H1 (cell line): ENCODE results near the gene TNFAIP2. TPM values are rescaled to one million over a fixed set of nuclear protein-coding genes. Genes with fewer than 3 reads are reported as not detected.

Experiments used
- CTCF ChIA-PET: fragments of 300-600 bp; sonication (Branson Sonifier 250); formaldehyde crosslinking; loops from one replicate; lab custom pipeline; 2021; ENCODE audit not compliant: partially characterized antibody; lab: Charles Lee
- POLR2A ChIA-PET: fragments of 300-600 bp; sonication (Branson Sonifier 250); formaldehyde crosslinking; loops from one replicate; lab custom pipeline; 2021; ENCODE audit warnings: inconsistent platforms; ENCODE audit not compliant: partially characterized antibody; lab: Charles Lee
- DNase-seq, 2 experiments: peaks; one replicate each; pipeline versions ENCODE4 v3.0.0 to v3.0.0-alpha.2; 2010 to 2022; ENCODE audit warnings: low spot score in 2 of 2, low read depth in 1 of 2, mixed read lengths in 1 of 2
- FAIRE-seq: peaks from 2 replicates; lab custom pipeline; 2011; peaks lifted over from hg19 to GRCh38; lab: Jason Lieb, UNC
- H2AFZ ChIP-seq: 2 replicates; pipeline ENCODE4 v1.8.1; 2012; ENCODE audit warnings: low read length, inconsistent platforms
- H2AK5ac ChIP-seq: 2 replicates; pipeline ENCODE4 v1.6.1; 2013; ENCODE audit warnings: low read depth, low read length
- H2BK120ac ChIP-seq: replicated peaks from 2 replicates; pipeline ENCODE3; 2013; ENCODE audit warnings: low read depth, low read length, inconsistent platforms
- H2BK12ac ChIP-seq: 2 replicates; pipeline ENCODE4 v1.6.1; 2013; ENCODE audit warnings: low read depth, low read length
- H2BK15ac ChIP-seq: 2 replicates; pipeline ENCODE4 v1.6.1; 2013; ENCODE audit warnings: low read length
- H2BK20ac ChIP-seq: 2 replicates; pipeline ENCODE4 v1.6.1; 2013; ENCODE audit warnings: low read length
- H2BK5ac ChIP-seq: 2 replicates; pipeline ENCODE4 v1.6.1; 2013; ENCODE audit warnings: low read depth, low read length
- H3K14ac ChIP-seq: 2 replicates; pipeline ENCODE4 v1.6.1; 2013; ENCODE audit warnings: inconsistent platforms; ENCODE audit not compliant: insufficient read length
- H3K18ac ChIP-seq: 2 replicates; pipeline ENCODE4 v1.6.1; 2013; ENCODE audit warnings: low read length; ENCODE audit errors: extremely low read depth
- H3K23ac ChIP-seq: 2 replicates; pipeline ENCODE4 v1.6.1; 2013; ENCODE audit warnings: inconsistent platforms; ENCODE audit not compliant: insufficient read length
- H3K23me2 ChIP-seq: 2 replicates; pipeline ENCODE4 v1.6.1; 2013; ENCODE audit warnings: low read depth, low read length
- H3K27ac ChIP-seq: 2 replicates; pipeline ENCODE4 v1.6.1; 2011; ENCODE audit warnings: low read depth, low read length, inconsistent platforms
- H3K27me3 ChIP-seq, 4 experiments: replicated peaks in 1 of 4; 1 replicate in 1 of 4; 2 replicates in 3 of 4; pipeline versions ENCODE4 v1.6.1 to v1.8.1; 2011 to 2013; ENCODE audit warnings: low read length in 3 of 4, mild to moderate bottlenecking in 3 of 4, inconsistent platforms in 2 of 4, mixed read lengths in 2 of 4, moderate library complexity in 1 of 4; ENCODE audit not compliant: control insufficient read depth in 3 of 4, insufficient read depth in 3 of 4; ENCODE audit errors: extremely low read depth in 1 of 4
- H3K36me3 ChIP-seq, 4 experiments: 2 replicates each; pipeline versions ENCODE4 v1.6.1 to v1.8.1; 2011 to 2013; ENCODE audit warnings: mild to moderate bottlenecking in 4 of 4, low read length in 3 of 4, moderate library complexity in 2 of 4, control low read depth in 1 of 4, inconsistent platforms in 1 of 4; ENCODE audit not compliant: insufficient read depth in 4 of 4, control insufficient read depth in 2 of 4
- H3K4ac ChIP-seq: replicated peaks from 2 replicates; pipeline ENCODE3; 2013; ENCODE audit warnings: low read length, low read depth, mixed read lengths, inconsistent platforms; ENCODE audit not compliant: insufficient read length
- H3K4me1 ChIP-seq, 4 experiments: replicated peaks in 1 of 4; 1 replicate in 1 of 4; 2 replicates in 3 of 4; pipeline versions ENCODE4 v1.6.1 to v1.8.1; 2011 to 2013; ENCODE audit warnings: low read length in 3 of 4, inconsistent platforms in 2 of 4, mixed read lengths in 1 of 4; ENCODE audit not compliant: insufficient read depth in 4 of 4, control insufficient read depth in 3 of 4
- H3K4me2 ChIP-seq, 2 experiments: 2 replicates each; pipeline versions ENCODE4 v1.6.1 to v1.8.1; 2011 to 2013; ENCODE audit warnings: low read depth in 2 of 2, low read length in 2 of 2, control low read depth in 1 of 2, inconsistent platforms in 1 of 2, mild to moderate bottlenecking in 1 of 2; ENCODE audit not compliant: insufficient read depth in 1 of 2
- H3K4me3 ChIP-seq, 4 experiments: fragments of 200-600, 300-600 bp in 1 of 4; sonication (generic), shearing (Covaris generic), sonication (Bioruptor Twin) in 1 of 4; 2 replicates each; pipeline versions ENCODE4 v1.5.1 to v1.8.1; 2011 to 2016; ENCODE audit warnings: low read length in 4 of 4, low read depth in 3 of 4, control low read depth in 2 of 4, inconsistent platforms in 2 of 4, mild to moderate bottlenecking in 2 of 4, mixed read lengths in 1 of 4, moderate library complexity in 1 of 4; ENCODE audit not compliant: insufficient read depth in 2 of 4; ENCODE audit errors: extremely low read depth in 1 of 4
- H3K56ac ChIP-seq: replicated peaks from 2 replicates; pipeline ENCODE3; 2013; ENCODE audit warnings: low read depth, mild to moderate bottlenecking, mixed read lengths, low read length, inconsistent platforms; ENCODE audit not compliant: insufficient read length
- H3K79me1 ChIP-seq: 2 replicates; pipeline ENCODE4 v1.6.1; 2013; ENCODE audit warnings: low read depth, low read length, control low read depth
- H3K79me2 ChIP-seq, 2 experiments: 2 replicates each; pipeline versions ENCODE4 v1.6.1 to v1.8.1; 2012 to 2013; ENCODE audit warnings: low read length in 2 of 2, mild to moderate bottlenecking in 2 of 2, inconsistent platforms in 1 of 2; ENCODE audit not compliant: insufficient read depth in 2 of 2, control insufficient read depth in 1 of 2
- H3K9ac ChIP-seq, 4 experiments: replicated peaks in 1 of 4; 1 replicate in 1 of 4; 2 replicates in 3 of 4; pipeline versions ENCODE4 v1.6.1 to v1.8.1; 2011 to 2013; ENCODE audit warnings: low read depth in 3 of 4, low read length in 3 of 4, control low read depth in 2 of 4, mild to moderate bottlenecking in 2 of 4, moderate library complexity in 2 of 4, inconsistent platforms in 1 of 4; ENCODE audit errors: extremely low read depth in 1 of 4
- H3K9me3 ChIP-seq, 2 experiments: 2 replicates each; pipeline versions ENCODE4 v1.6.1 to v1.8.1; 2012 to 2013; ENCODE audit warnings: mild to moderate bottlenecking in 2 of 2, moderate library complexity in 2 of 2, control low read depth in 1 of 2, inconsistent platforms in 1 of 2, low read depth in 1 of 2, low read length in 1 of 2, mixed read lengths in 1 of 2; ENCODE audit not compliant: insufficient read depth in 2 of 2
- H4K20me1 ChIP-seq, 2 experiments: replicated peaks in 1 of 2; 2 replicates each; pipeline versions ENCODE3 to v1.8.1; 2011 to 2013; ENCODE audit warnings: inconsistent platforms in 2 of 2, low read length in 2 of 2, mild to moderate bottlenecking in 1 of 2; ENCODE audit not compliant: insufficient read depth in 2 of 2, control insufficient read depth in 1 of 2
- H4K5ac ChIP-seq: 2 replicates; pipeline ENCODE4 v1.6.1; 2013; ENCODE audit warnings: low read length, low read depth, mixed read lengths, inconsistent platforms; ENCODE audit not compliant: insufficient read length
- H4K8ac ChIP-seq: 2 replicates; pipeline ENCODE4 v1.8.0; 2013; ENCODE audit warnings: mild to moderate bottlenecking, moderate library complexity, low read length, inconsistent platforms; ENCODE audit not compliant: insufficient read depth; ENCODE audit errors: extremely low read depth
- H4K91ac ChIP-seq: replicated peaks from 2 replicates; pipeline ENCODE3; 2013; ENCODE audit warnings: low read length, mixed read lengths, inconsistent platforms; ENCODE audit not compliant: insufficient read length
- ASH2L ChIP-seq: fragments of 200-600, 300-600 bp; sonication (generic); IDR thresholded peaks from one replicate; pipeline ENCODE4 v1.7.1; 2017; ENCODE audit warnings: low read length
- ATF3 ChIP-seq: IDR thresholded peaks from 2 replicates; pipeline ENCODE4 v1.6.1; 2011; ENCODE audit warnings: low read depth, mild to moderate bottlenecking, low read length; ENCODE audit not compliant: insufficient read depth
- BACH1 ChIP-seq: IDR thresholded peaks from 2 replicates; pipeline ENCODE4 v1.6.1; 2012; ENCODE audit warnings: low read length, improper control_type of control experiment
- CHD2 ChIP-seq: IDR thresholded peaks from 2 replicates; pipeline ENCODE4 v1.6.1; 2012; ENCODE audit warnings: low read length, improper control_type of control experiment
- CTBP2 ChIP-seq: IDR thresholded peaks from 2 replicates; pipeline ENCODE4 v1.7.0; 2011; ENCODE audit warnings: borderline replicate concordance, mild to moderate bottlenecking, moderate library complexity, mixed read lengths, low read length; ENCODE audit not compliant: insufficient read depth, insufficient read length
- GTF2F1 ChIP-seq: IDR thresholded peaks from 2 replicates; pipeline ENCODE4 v1.6.1; 2012; ENCODE audit warnings: low read depth, low read length, improper control_type of control experiment, borderline replicate concordance
- JUN ChIP-seq: IDR thresholded peaks from 2 replicates; pipeline ENCODE4 v1.6.1; 2011; ENCODE audit warnings: low read depth, mild to moderate bottlenecking, improper control_type of control experiment, low read length
- SRF ChIP-seq: IDR thresholded peaks from 2 replicates; pipeline ENCODE4 v1.6.1; 2011; ENCODE audit warnings: mild to moderate bottlenecking, low read depth, low read length, moderate library complexity
- SUZ12 ChIP-seq: fragments of 200-600 bp; sonication (generic); IDR thresholded peaks from 2 replicates; pipeline ENCODE4 v1.6.1; 2012; ENCODE audit warnings: mild to moderate bottlenecking, inconsistent platforms, low read length, moderate library complexity, mixed read lengths
- TCF12 ChIP-seq: IDR thresholded peaks from 2 replicates; pipeline ENCODE4 v1.6.1; 2011; ENCODE audit warnings: low read depth, mild to moderate bottlenecking, low read length
- WGBS, 2 experiments: shearing (Covaris generic) in 1 of 2; methylation state at CpG; one replicate each; pipeline versions ENCODE4 v1.1.6 to v1.1.7; 2013 to 2015; ENCODE audit warnings: low lambda C conversion rate in 2 of 2, mixed read lengths in 2 of 2, inconsistent platforms in 1 of 2, low coverage in 1 of 2, missing lambda C conversion rate in 1 of 2; ENCODE audit not compliant: insufficient replicate concordance in 2 of 2, insufficient coverage in 1 of 2, insufficient read length in 1 of 2; ENCODE audit errors: extremely low coverage in 1 of 2, missing lambda C conversion rate in 1 of 2; 5-methylcytosine and 5-hydroxymethylcytosine counted together
- polyA plus RNA-seq, 7 experiments: library from polyadenylated mRNA; depleted of rRNA in 3 of 7; stranded (reverse) in 5 of 7; unstranded in 2 of 7; fragments of >200 nt in 5 of 7; fragments of 200-250 nt in 2 of 7; gene quantifications; 1 replicate in 5 of 7; 2 replicates in 1 of 7; 4 replicates in 1 of 7; pipeline versions ENCODE4 v1.2.1 to v1.2.3, GENCODE V29; 2011 to 2013; ENCODE audit warnings: missing spikeins in 2 of 7, mixed read lengths in 2 of 7
- total RNA-seq: library from RNA; stranded (reverse); fragmentation: NEBNext Ultra II Directional; extraction: Animal tissue kit (Norgen Biotek cat#: 25700); gene quantifications from 2 replicates; pipeline ENCODE4 v1.2.1, GENCODE V29; 2021
- TF ChIP-seq, protein P1 (sequence below): IDR thresholded peaks from 2 replicates; pipeline ENCODE4 v1.6.1; 2012; ENCODE audit warnings: inconsistent platforms

TNFAIP2 gene
- total and polyA plus RNA-seq, 2 of the 8 experiments (the other 6 are each of a cell fraction or from before 2014, with no cell fraction given) = 28.3 to 34.5 TPM

GRCh38 chr14:103135333-103136260 is 12.3 kb downstream of the TNFAIP2 start:
- no peak overlapping the region for H4K5ac ChIP-seq
- H3K14ac ChIP-seq = no peak overlapping the region
- no peak overlapping the region for H2BK20ac ChIP-seq
- WGBS, 2 experiments = 86% methylated on average over 26 of the region's 26 CpGs; no CpG with 5 or more reads in 1 of the 2 experiments
- no peak overlapping the region for H3K23ac ChIP-seq
- peaks cover 13% of the 10 kb centered on the region; the same call in 1 of the 2 replicates for H3K23me2 ChIP-seq
- no peak overlapping the region for H3K4ac ChIP-seq
- peaks cover 0 to 23% (median 11%) of the 10 kb centered on the region in 4 experiments; a peak in 5 of 7 replicates for H3K27me3 ChIP-seq
- no peak overlapping the region for H3K18ac ChIP-seq
- H3K79me2 ChIP-seq = no peaks in the 10 kb centered on the region
- no peak overlapping the region for H4K8ac ChIP-seq
- POLR2A ChIA-PET = interaction anchor here (0.5 to 4.6 kb wide), 2 partner anchors 8 to 43 kb away, joined by 3 to 26 read pairs; no protein-coding TSS in a partner anchor
- CTCF ChIA-PET = interaction anchor here (0.7 to 10.5 kb wide), 11 partner anchors 9 to 156 kb away, joined by 3 to 147 read pairs (median 5); partner anchors contain the start of gene TNFAIP2
- H3K9me3 ChIP-seq = no peaks in the 10 kb centered on the region
- H3K4me3 ChIP-seq = no peak overlapping the region
- H2AFZ ChIP-seq = no peak overlapping the region
- FAIRE-seq (no peak), DNase-seq (no peak)
- H3K56ac ChIP-seq = no peak overlapping the region
- H2BK5ac ChIP-seq = no peak overlapping the region; the same call in 1 of the 2 replicates
- H3K9ac ChIP-seq = no peak overlapping the region
- H2BK15ac ChIP-seq = no peak overlapping the region
- H3K4me2 ChIP-seq = no peak overlapping the region
- H2AK5ac ChIP-seq = no peak overlapping the region
- H2BK12ac ChIP-seq = no peak overlapping the region
- H2BK120ac ChIP-seq = no peak overlapping the region
- H3K36me3 ChIP-seq = peaks cover 3 to 14% (median 7%) of the 10 kb centered on the region in 4 experiments; a peak in 6 of 8 replicates
- peaks cover 0 to 11% (median 6%) of the 10 kb centered on the region in 4 experiments; a peak in 6 of 7 replicates for H3K4me1 ChIP-seq
- H4K20me1 ChIP-seq = peaks cover 0 to 6% of the 10 kb centered on the region in 2 experiments
- H3K27ac ChIP-seq = no peak overlapping the region
- no peak overlapping the region for H4K91ac ChIP-seq
- H3K79me1 ChIP-seq = no peaks in the 10 kb centered on the region
- TF ChIP-seq CHD2 (no peak), BACH1 (no peak), ATF3 (no peak), CTBP2 (no peak), SUZ12 (no peak), ASH2L (no peak), TCF12 (no peak), JUN (no peak), GTF2F1 (no peak), SRF (no peak)
- TF ChIP-seq, protein P1, sequence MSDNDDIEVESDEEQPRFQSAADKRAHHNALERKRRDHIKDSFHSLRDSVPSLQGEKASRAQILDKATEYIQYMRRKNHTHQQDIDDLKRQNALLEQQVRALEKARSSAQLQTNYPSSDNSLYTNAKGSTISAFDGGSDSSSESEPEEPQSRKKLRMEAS = no peak
